Neuron (in vitro differentiated cells): ENCODE results near the gene SSNA1.
A peak's percentile ranks its signal among the peaks of the same experiment; 100 is the strongest.

Experiments
- H2AFZ ChIP-seq: one replicate; pipeline ENCODE4 v1.6.1; 2013; ENCODE audit warnings: low read depth, mild to moderate bottlenecking, inconsistent platforms, low read length, moderate library complexity
- H3K27me3 ChIP-seq: one replicate; pipeline ENCODE4 v1.6.1; 2013; ENCODE audit warnings: low read length; ENCODE audit not compliant: insufficient read depth
- H3K36me3 ChIP-seq: one replicate; pipeline ENCODE4 v1.6.1; 2013; ENCODE audit warnings: low read length; ENCODE audit not compliant: insufficient read depth
- H3K4me1 ChIP-seq: one replicate; pipeline ENCODE4 v1.6.1; 2013; ENCODE audit warnings: low read length; ENCODE audit not compliant: insufficient read depth
- H3K4me3 ChIP-seq: 2 replicates; pipeline ENCODE4 v1.5.1; 2013; ENCODE audit warnings: mild to moderate bottlenecking, low read length, moderate library complexity
- H3K9me3 ChIP-seq: one replicate; pipeline ENCODE4 v1.6.1; 2013; ENCODE audit warnings: low read length

Gene SSNA1

DNA sequence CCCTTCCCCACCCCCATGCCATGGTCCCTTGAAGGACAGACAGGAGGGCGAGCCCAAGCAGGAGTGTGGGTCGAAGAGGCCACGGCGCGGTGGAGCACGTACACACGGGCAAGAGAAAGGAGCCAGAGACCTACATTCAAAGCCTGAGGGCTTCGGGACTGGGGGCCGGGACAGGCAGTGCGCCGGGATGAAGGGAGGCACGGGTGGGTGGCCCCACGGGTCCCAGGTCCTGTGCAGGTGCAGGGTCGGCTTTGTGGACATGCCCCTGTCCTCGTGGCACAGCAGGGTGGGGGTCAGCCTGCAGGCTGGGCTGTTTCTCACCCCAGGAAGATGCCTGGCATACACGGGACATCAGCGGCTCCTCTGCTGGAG lies 28.4 kb upstream of the SSNA1 start:
- H2AFZ ChIP-seq, result no peak overlapping the region
- H3K4me3 ChIP-seq, result no peak overlapping the region
- no peaks in the 10 kb centered on the region for H3K9me3 ChIP-seq
- no peaks in the 10 kb centered on the region for H3K36me3 ChIP-seq
- peaks cover 88% of the 10 kb centered on the region for H3K27me3 ChIP-seq
- H3K4me1 ChIP-seq, result peaks cover 17% of the 10 kb centered on the region

DNA sequence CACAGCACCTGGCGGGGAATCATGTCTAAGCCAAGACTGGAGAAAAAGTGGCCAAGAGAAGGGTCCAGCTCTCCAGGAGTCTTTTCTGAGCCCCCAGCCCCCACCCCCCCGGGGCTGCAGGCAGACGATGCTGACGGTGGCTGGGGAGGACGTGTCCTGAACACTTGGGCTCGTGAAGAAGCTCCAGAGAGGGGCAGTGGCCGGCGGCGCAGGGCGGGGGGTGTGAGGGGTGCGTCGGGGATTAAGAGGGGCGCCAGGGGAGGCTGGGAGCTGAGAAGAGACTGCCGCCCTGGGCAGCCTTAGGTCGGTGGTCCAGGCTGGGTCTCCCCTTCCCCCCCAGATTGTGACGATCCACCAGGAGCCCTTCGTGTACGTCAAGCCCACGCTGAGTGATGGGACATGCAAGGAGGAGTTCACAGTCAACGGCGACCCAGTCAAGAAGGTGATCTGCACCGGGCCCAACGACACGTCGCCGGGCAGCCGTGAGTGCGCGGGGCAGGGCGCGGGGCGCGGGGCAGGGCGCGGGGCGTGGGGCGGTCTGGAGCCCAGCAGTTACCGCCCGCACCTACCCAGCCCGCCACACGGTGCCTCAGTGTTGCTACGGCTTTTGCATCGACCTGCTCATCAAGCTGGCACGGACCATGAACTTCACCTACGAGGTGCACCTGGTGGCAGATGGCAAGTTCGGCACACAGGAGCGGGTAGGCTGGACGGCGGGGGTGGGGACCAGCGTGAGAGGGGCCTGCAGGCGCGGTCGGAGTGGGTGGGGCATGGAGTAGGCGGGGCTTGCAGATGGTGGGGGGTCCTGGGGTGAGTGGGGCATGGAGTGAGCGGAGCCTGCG lies 27.5 kb upstream of the SSNA1 start:
- Histone ChIP-seq H3K27me3 (peaks cover 88% of the 10 kb centered on the region), H3K36me3 (no peaks in the 10 kb centered on the region), H3K9me3 (no peaks in the 10 kb centered on the region), H2AFZ (no peak overlapping the region), H3K4me3 (no peak overlapping the region), H3K4me1 (peaks cover 17% of the 10 kb centered on the region)

GRCh38 chr9:137161558-137162486 lies 26.7 kb upstream of the SSNA1 start:
- Histone ChIP-seq H3K4me1 (peaks cover 21% of the 10 kb centered on the region), H3K9me3 (no peaks in the 10 kb centered on the region), H3K36me3 (no peaks in the 10 kb centered on the region), H2AFZ (no peak overlapping the region), H3K27me3 (peaks cover 88% of the 10 kb centered on the region), H3K4me3 (no peak overlapping the region)

DNA sequence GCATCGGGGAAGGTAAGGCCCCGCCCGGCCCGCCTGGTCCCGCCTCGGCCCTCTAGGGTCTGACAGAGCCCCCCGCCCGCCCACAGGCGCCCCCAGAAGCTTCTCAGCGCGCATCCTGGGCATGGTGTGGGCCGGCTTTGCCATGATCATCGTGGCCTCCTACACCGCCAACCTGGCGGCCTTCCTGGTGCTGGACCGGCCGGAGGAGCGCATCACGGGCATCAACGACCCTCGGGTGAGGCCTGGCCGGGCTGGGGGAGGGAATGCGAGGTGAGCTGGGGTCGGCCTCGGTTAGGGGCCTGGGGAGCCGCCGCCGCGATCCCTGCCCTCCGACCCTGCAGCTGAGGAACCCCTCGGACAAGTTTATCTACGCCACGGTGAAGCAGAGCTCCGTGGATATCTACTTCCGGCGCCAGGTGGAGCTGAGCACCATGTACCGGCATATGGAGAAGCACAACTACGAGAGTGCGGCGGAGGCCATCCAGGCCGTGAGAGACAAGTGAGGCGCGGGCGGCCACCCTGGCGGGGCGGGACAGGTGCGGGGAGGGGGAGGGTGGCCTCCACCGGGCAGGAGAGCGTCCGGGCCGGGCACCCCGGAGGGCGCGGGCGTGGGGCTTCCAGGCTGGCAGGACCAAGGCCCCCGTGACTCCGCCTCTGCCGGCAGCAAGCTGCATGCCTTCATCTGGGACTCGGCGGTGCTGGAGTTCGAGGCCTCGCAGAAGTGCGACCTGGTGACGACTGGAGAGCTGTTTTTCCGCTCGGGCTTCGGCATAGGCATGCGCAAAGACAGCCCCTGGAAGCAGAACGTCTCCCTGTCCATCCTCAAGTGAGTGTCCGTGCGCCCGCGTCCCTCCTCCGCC lies 25.7 kb upstream of the SSNA1 start:
- Histone ChIP-seq H3K36me3 (no peaks in the 10 kb centered on the region), H3K9me3 (no peaks in the 10 kb centered on the region), H3K27me3 (peaks cover 88% of the 10 kb centered on the region), H3K4me1 (peaks cover 28% of the 10 kb centered on the region), H2AFZ (no peak overlapping the region), H3K4me3 (peak overlapping the region; percentile 34)

DNA sequence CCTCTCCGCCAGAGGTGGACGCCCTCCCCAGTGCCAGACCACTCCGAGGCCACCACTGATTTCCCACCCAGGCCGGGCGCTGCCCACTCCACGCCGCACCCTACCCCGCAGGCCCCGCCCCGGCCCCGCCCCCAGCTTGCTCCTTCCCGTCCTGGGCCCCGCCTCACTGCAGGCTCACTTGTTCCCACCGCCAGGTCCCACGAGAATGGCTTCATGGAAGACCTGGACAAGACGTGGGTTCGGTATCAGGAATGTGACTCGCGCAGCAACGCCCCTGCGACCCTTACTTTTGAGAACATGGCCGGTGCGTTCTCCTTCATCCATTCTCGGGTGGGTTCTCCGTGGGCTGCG lies 25.1 kb upstream of the SSNA1 start:
- peaks cover 33% of the 10 kb centered on the region for H3K4me1 ChIP-seq
- H3K9me3 ChIP-seq, result no peaks in the 10 kb centered on the region
- no peak overlapping the region for H2AFZ ChIP-seq
- H3K4me3 ChIP-seq, result peak overlapping the region; percentile 34
- H3K27me3 ChIP-seq, result peaks cover 85% of the 10 kb centered on the region
- H3K36me3 ChIP-seq, result no peaks in the 10 kb centered on the region

DNA sequence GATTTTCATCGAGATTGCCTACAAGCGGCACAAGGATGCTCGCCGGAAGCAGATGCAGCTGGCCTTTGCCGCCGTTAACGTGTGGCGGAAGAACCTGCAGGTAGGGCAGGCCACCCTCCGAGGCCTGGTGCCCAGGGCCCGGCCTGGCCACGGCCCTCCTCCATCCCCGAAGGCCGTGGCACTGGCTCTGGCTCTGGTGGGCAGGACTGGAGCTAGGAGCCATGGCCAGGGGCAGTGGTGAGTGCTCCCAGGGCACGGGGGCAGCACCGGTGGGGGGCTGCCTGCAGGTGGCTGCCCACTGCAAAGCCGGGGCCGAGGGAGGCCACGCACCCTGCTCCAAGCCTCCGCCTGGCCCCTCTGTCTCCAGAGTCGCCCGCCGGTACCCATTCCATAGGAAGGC lies 24.7 kb upstream of the SSNA1 start:
- no peak overlapping the region for H2AFZ ChIP-seq
- no peak overlapping the region for H3K4me3 ChIP-seq
- peaks cover 83% of the 10 kb centered on the region for H3K27me3 ChIP-seq
- no peaks in the 10 kb centered on the region for H3K9me3 ChIP-seq
- no peaks in the 10 kb centered on the region for H3K36me3 ChIP-seq
- H3K4me1 ChIP-seq, result peaks cover 34% of the 10 kb centered on the region

GRCh38 chr9:137164370-137165249 lies 23.9 kb upstream of the SSNA1 start:
- no peak overlapping the region for H3K4me3 ChIP-seq
- H3K27me3 ChIP-seq, result peaks cover 79% of the 10 kb centered on the region
- H3K36me3 ChIP-seq, result no peaks in the 10 kb centered on the region
- H2AFZ ChIP-seq, result no peak overlapping the region
- H3K9me3 ChIP-seq, result no peaks in the 10 kb centered on the region
- H3K4me1 ChIP-seq, result peaks cover 38% of the 10 kb centered on the region

- Histone ChIP-seq H3K9me3 (no peaks in the 10 kb centered on the region), H2AFZ (no peak overlapping the region), H3K4me3 (no peak overlapping the region), H3K36me3 (no peaks in the 10 kb centered on the region), H3K27me3 (peaks cover 80% of the 10 kb centered on the region), H3K4me1 (peaks cover 41% of the 10 kb centered on the region)
These were observed 23.1 kb upstream of the SSNA1 start for GRCh38 chr9:137165250-137165836.

GRCh38 chr9:137166380-137167229 lies 21.9 kb upstream of the SSNA1 start:
- peaks cover 84% of the 10 kb centered on the region for H3K27me3 ChIP-seq
- no peak overlapping the region for H2AFZ ChIP-seq
- peaks cover 41% of the 10 kb centered on the region for H3K4me1 ChIP-seq
- no peaks in the 10 kb centered on the region for H3K36me3 ChIP-seq
- H3K4me3 ChIP-seq, result no peak overlapping the region
- H3K9me3 ChIP-seq, result no peaks in the 10 kb centered on the region

DNA sequence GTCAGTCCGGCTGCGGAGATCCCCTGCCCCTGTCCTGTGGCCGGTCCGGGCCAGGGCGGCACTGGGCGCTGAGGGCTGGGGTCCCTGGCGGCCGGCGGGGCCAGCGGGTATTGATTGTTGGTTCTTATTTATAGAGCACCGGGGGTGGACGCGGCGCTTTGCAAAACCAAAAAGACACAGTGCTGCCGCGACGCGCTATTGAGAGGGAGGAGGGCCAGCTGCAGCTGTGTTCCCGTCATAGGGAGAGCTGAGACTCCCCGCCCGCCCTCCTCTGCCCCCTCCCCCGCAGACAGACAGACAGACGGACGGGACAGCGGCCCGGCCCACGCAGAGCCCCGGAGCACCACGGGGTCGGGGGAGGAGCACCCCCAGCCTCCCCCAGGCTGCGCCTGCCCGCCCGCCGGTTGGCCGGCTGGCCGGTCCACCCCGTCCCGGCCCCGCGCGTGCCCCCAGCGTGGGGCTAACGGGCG lies 21.2 kb upstream of the SSNA1 start:
- Histone ChIP-seq H3K4me3 (peak overlapping the region; percentile 49), H2AFZ (no peak overlapping the region), H3K27me3 (peaks cover 83% of the 10 kb centered on the region), H3K36me3 (no peaks in the 10 kb centered on the region), H3K9me3 (no peaks in the 10 kb centered on the region), H3K4me1 (peaks cover 41% of the 10 kb centered on the region)
